HEK293 (cell line): Measurements from ENCODE around the gene MYO1D.
A peak's percentile ranks its signal among the peaks of the same experiment; 100 is the strongest.

Source experiments
- CTCF ChIP-seq: fragments of 450-650 bp; formaldehyde crosslinking; IDR thresholded peaks from 2 replicates; pipeline ENCODE4 v1.5.1; 2016; ENCODE audit warnings: missing biosample characterization, missing genetic modification characterization
- KLF16 ChIP-seq: fragments of 450-650 bp; formaldehyde crosslinking; IDR thresholded peaks from 2 replicates; pipeline ENCODE4 v1.5.1; 2017; ENCODE audit warnings: missing biosample characterization, missing genetic modification characterization
- SALL2 ChIP-seq: fragments of 450-650 bp; formaldehyde crosslinking; IDR thresholded peaks from 2 replicates; pipeline ENCODE4 v1.5.0; 2017; ENCODE audit warnings: missing biosample characterization, mild to moderate bottlenecking, missing genetic modification characterization, borderline replicate concordance
- TSHZ1 ChIP-seq: fragments of 450-650 bp; formaldehyde crosslinking; IDR thresholded peaks from 2 replicates; pipeline ENCODE4 v1.5.1; 2016; ENCODE audit warnings: missing biosample characterization, missing genetic modification characterization, borderline replicate concordance
- ZBTB1 ChIP-seq: fragments of 450-650 bp; formaldehyde crosslinking; IDR thresholded peaks from 2 replicates; pipeline ENCODE4 v1.5.1; 2016; ENCODE audit warnings: missing biosample characterization, missing genetic modification characterization
- ZBTB8A ChIP-seq: fragments of 450-650 bp; formaldehyde crosslinking; IDR thresholded peaks from 2 replicates; pipeline ENCODE4 v1.5.1; 2016; ENCODE audit warnings: missing biosample characterization, missing genetic modification characterization
- ZNF2 ChIP-seq: fragments of 450-650 bp; formaldehyde crosslinking; IDR thresholded peaks from 2 replicates; pipeline ENCODE4 v1.5.1; 2016; ENCODE audit warnings: missing biosample characterization, missing genetic modification characterization
- ZNF211 ChIP-seq: fragments of 450-650 bp; formaldehyde crosslinking; IDR thresholded peaks from 2 replicates; pipeline ENCODE4 v1.5.1; 2016; ENCODE audit warnings: low read depth, missing biosample characterization, missing genetic modification characterization
- ZNF23 ChIP-seq: fragments of 450-650 bp; formaldehyde crosslinking; IDR thresholded peaks from 2 replicates; pipeline ENCODE4 v1.5.1; 2016; ENCODE audit warnings: missing biosample characterization, missing genetic modification characterization, borderline replicate concordance
- ZNF350 ChIP-seq: fragments of 450-650 bp; formaldehyde crosslinking; IDR thresholded peaks from 2 replicates; pipeline ENCODE4 v1.5.0; 2017; ENCODE audit warnings: missing biosample characterization, mild to moderate bottlenecking, missing genetic modification characterization
- ZNF560 ChIP-seq: fragments of 450-650 bp; formaldehyde crosslinking; IDR thresholded peaks from 2 replicates; pipeline ENCODE4 v1.5.1; 2017; ENCODE audit warnings: missing biosample characterization, missing genetic modification characterization, borderline replicate concordance
- ZNF837 ChIP-seq: fragments of 450-650 bp; formaldehyde crosslinking; IDR thresholded peaks from 2 replicates; pipeline ENCODE4 v1.5.1; 2016; ENCODE audit warnings: missing biosample characterization, missing genetic modification characterization

- no peak for TF ChIP-seq ZNF2 (tag by site-specific recombination)
- no peak for TF ChIP-seq ZNF560 (tag by site-specific recombination)
- peak; percentile 53 for TF ChIP-seq CTCF
- TF ChIP-seq ZNF23 = no peak
- no peak for TF ChIP-seq ZNF350 (tag by site-specific recombination)
- no peak for TF ChIP-seq KLF16 (tag by site-specific recombination)
- TF ChIP-seq ZBTB1 (tag by site-specific recombination) = no peak
- TF ChIP-seq ZBTB8A (tag by site-specific recombination) = peak; percentile 74
- TF ChIP-seq ZNF837 (tag by site-specific recombination) = no peak
- TF ChIP-seq TSHZ1 (tag by site-specific recombination) = no peak
- TF ChIP-seq SALL2 = no peak
- TF ChIP-seq ZNF211 (tag by site-specific recombination) = no peak
Measured at GRCh38 chr17:32877164-32877764, 340 bp upstream of the MYO1D start.
